GM18867 (cell line): ENCODE measurements around the gene ROBO1.

ENCODE experiments used
- ATAC-seq: cut with Tn5 transposase; IDR thresholded peaks from one replicate; pipeline ENCODE4 v1.9.1; 2021; ENCODE audit warnings: mild to moderate bottlenecking, moderate library complexity; ENCODE audit not compliant: unreplicated experiment

The ROBO1 gene

DNA sequence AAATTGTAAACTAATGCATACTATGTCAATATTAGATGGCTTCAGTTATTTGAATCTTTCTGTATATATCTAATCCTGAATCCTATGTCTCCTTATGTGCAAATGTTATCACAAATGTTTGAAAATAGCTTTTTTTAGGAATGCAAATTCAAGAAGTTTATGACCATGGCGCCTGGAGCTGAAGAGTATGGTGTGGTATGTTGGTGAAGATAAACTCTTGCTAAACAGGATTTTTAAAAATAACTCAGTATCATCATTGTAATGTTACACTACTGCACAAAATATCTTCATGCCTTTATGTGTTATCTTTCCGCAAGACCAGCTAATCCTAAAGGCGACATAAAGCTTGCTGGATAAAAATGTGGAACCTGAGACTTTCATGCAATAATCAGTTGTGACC is 382.6 kb downstream of the ROBO1 start:
- ATAC-seq, result no peak

DNA sequence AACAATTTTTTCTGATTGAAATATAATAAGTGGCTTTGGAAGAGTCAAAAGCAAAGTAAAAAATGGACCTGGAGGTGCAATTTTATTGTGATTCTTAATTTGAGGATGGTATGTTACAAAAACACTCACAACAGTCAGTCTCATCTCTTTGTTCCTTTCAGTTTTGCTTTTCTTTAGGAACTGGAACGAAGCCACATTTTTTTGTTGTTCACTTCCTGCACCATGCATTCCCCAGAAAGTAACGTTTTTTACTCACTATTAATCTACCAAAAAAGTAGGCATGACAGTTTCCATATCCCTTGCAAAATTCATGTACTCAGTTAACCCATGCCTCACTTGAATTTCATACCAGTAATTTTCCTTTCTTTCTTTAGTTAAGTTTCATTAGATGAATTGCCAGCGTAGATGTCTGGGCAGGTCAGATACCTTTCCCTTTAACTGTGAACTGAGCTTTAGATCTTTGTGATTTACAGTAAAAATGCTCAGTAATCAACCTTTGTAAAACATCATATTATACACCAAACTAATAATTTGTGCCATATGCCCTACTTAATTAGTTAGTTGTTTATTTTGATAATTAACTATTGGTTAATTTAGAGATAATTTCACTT is 384.3 kb downstream of the ROBO1 start:
- no peak for ATAC-seq

DNA sequence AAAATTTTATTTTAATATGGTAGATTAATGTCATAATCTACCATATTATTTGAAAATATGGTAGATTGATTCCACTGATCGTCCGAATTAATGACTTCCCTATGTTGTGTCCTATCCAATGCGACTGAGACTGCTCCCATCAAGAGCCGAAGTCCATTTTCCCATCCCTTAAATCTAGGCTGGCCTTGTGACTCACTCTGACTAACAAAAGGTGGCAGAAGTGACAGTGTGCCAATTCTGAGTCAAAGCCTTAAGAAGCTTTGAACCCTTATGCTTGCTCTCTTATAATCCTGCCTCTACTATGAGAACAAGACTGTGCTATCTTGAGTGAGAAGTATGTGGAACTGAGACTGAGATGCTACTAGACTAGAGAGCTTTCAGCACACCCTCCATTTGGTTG is 387.2 kb downstream of the ROBO1 start:
- no peak for ATAC-seq

DNA sequence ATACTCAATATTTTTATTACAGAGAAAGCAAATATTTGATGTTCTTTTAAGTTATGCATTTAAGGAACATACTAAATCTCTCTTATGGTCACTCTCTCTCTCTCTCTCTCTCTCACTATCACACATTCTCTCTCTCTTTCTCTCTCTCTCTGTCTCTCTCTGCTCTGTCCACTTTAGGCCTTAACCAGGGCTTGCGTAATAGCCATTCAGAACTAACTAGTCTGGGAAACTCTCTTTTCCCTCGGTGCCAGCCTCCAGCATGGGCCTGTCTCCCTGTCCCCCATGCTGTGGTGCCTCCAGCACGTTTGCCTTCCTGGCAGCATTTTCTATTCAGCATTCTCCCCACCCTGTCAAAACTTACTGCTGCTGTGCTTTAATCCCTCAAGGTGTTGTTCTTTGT is 389.7 kb downstream of the ROBO1 start:
- no peak for ATAC-seq

DNA sequence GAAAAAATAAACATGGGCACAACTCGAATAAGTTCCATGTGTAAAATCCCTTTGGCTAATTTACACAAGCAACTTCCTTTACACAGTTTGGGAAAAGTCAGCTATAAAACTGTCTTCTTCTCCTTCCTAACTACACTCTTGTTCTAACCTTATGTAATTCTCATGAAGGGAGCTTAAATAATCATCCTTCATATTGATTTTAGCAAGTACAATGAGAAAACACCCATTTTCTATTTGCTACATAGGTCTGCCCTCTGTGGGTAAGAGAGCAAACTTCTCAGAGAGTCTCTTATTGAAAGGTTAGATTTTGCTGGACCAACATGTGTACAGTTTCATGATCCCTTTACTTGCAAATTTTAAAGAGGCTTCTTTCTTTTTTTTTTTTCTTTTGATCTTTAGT is 398.5 kb downstream of the ROBO1 start:
- no peak for ATAC-seq

DNA sequence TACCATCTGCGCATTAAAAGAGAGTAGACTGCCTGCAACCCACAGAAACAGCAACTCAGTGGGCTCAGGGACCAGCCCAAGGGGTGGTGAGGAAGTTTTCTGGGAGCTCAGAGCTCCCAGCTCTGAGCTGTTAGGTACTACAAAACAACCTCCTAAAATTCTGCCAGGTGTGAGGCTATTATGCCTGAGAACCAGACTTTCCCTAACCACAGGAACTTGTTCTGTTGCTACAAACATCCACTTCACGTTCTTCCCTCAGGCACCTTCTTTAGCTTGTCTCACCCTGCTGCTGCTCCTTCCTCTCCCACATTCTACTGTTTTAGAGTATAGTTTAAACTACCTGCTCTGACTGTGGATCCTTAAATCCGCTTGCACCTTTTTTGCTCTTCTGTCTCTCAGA is 399.4 kb downstream of the ROBO1 start:
- ATAC-seq, result no peak

DNA sequence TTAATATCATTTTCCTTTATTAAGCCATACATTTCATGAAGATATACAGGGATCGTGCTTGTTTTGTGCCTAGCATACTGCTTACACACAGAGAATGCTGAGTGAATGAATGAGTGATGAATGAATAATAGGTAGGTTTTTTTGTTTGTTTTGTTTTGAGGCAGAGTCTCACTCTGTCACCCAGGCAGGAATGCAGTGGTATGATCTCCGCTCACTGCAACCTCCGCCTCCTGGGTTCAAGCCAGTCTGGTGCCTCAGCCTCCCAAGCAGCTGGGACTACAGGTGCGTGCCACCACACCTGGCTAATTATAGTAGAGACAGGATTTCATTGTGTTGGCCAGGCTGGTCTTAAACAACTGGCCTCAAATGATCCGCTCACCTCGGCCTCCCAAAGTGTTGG is 400.0 kb downstream of the ROBO1 start:
- no peak for ATAC-seq

DNA sequence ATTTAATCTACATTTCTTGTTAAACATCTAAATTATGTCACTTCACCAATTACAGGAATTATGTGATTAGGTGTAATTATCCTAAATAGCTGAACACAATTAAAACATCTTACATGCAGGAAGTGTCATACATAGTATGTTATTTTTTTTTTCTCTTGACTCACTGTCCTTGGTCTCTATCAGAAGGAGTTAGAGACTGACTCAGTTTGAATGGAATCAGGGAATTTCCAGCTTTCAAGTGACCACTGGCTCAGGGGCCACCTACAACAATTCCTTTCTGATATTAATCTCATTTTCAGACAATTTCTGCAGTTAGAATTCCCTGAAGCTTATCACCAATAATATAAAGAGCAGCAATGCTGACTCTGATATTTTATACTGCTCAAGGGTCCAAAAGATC is 400.7 kb downstream of the ROBO1 start:
- ATAC-seq, result no peak

DNA sequence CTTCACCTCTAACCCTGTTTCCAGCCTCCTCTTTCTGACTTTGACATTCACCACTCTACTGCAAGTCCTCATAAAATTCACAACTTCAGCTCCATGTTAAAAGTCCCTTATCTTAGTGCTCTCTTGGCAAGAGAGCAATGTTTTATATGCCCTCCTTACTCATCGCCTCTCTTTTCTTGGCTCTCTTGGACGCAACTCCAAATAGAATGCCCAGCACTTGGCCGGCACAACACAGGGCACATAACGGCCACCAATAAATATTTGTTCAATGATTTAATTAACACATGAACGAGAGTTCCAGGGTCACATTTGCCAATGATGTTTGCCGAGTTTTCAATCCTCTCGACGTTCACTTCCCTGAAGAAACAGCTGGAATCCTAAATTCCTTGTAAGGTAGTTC is 401.4 kb downstream of the ROBO1 start:
- ATAC-seq, result no peak

DNA sequence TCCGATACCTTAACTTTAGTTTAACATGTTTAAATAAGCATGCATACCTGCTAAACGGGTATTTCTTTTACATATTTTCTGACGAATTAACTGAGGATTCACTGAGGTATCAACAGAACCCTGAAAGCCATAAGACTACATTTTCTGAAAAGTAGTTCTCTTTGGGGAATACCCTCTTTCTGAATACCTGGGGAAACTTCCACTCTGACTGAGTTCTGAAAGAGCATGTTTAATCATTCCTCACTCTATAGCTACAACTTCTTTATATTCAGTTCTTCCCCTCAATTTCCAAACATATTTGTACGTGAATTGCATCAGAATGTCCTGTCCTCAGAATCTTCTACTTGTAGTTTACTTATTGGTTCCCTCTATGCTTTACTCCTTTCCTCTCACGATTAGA is 403.0 kb downstream of the ROBO1 start:
- ATAC-seq, result no peak

DNA sequence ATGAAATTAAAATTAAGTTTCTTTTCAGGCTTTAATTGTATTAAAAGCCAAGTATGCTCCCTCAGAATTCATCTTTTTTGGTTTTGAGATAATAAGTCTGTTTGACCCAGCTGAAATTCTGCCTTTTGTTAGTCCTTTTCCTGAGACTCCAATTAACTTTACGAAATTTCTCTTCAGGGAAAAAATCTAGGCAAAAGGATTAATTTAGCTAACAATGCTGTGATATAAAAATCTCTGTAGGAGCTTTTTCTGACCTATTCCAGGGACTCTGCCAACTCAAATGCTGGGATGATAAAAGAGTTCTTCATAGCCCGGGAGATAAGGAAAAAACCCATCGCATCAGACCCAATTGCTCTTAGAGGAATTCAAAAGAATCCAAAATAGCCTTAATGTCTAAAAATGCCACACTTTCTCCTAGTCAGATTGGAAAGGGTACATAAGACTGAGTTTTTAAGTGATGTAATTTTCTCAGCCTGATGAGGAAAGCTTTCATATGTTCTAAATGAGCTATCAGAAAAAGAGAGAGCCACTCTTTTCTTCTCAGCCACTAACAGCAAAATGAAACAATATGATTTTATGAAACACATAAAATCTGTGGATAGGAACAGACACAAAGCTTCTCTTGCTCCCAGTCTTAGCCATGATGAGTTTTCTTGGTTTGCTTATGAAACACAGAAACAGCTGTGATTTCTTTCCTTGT is 405.1 kb downstream of the ROBO1 start:
- ATAC-seq, result no peak

DNA sequence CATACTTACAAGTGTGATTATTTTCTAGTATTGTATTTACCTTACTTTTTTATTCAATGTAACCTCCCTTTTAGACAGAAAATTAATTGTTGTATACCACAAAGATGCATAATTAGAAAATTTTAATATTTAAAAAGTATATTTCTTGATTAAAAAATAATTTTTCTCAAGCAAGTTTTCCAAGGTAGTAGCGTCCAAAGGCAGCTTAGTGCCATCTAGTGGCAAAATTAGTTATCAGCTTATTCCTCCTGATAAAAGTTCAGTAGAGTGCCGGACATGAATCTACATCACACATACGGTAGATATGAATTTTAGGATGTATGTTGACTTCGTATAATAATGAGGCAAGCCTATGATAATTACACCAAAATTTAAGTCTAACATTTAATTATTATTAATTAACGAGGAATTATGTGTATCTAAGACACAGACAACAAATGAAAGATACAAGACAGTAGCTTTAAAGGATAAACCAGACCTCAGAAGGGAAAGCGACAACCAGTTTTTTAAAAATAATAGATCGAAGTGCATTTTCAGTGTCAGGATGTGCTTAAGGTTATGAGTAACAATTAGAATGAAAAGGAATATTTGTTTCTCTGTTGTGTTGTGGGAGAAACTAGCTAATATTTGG is 405.9 kb downstream of the ROBO1 start:
- peak; percentile 70 for ATAC-seq

DNA sequence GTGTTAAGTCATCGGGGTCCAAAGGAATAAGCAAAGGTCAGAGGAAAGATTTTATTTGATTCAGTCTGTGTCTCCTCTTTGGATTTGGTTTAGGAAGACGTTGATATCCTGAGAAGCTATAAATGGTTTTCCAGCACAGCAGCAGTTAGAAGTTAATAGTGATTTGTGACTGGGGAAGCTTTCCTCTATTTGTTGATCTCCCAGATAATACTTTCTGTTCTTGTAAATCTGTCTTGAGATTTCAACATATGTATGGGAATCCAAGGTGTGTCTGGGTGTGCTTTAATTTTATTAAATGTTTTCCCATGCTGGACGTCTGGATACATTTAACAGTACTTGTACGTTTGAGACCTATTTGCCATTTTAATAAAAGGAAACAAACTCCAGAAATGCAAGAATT is 409.5 kb downstream of the ROBO1 start:
- ATAC-seq, result no peak

DNA sequence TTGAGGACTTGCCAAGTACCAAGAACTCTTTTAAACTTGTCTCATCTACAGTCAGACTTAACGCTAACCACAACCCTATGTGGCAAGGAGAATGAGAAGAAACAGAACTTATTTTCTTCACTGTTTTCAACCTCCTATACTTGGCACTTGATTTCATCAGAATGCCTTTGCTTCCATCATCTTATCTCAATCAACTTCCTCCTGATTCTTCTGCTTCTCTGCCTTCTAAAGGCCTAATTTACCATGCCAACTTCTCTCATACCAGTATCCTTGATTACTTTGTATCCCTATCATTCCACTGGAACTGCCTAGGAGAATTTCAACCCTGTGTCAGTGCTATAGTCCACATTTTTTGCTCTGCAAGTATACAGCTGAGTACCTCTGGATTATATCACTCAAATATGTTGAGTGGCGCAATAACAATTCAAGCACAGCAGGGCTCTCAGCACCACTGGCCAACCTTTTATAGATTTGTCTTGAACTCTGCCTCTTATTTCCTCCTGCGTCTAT is 413.6 kb downstream of the ROBO1 start:
- no peak for ATAC-seq

DNA sequence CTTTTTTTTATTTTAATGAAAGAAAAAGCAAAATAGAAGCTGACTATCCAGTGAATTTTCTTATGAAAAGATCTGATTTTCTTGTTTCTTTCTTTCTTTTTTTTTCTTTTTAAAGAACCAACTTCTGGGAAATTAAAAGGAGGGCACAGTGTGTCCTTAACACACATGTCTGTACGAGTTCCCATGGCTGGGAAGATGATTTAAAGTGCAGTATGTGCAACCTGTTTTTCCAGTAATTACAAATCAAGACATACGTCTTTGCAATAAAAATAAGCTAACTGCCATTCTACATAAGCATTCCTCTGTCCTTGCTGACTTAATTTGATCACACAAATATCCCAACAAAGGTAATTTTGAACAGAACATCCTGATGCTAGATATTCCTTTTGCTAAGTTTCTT is 416.1 kb downstream of the ROBO1 start:
- no peak for ATAC-seq

DNA sequence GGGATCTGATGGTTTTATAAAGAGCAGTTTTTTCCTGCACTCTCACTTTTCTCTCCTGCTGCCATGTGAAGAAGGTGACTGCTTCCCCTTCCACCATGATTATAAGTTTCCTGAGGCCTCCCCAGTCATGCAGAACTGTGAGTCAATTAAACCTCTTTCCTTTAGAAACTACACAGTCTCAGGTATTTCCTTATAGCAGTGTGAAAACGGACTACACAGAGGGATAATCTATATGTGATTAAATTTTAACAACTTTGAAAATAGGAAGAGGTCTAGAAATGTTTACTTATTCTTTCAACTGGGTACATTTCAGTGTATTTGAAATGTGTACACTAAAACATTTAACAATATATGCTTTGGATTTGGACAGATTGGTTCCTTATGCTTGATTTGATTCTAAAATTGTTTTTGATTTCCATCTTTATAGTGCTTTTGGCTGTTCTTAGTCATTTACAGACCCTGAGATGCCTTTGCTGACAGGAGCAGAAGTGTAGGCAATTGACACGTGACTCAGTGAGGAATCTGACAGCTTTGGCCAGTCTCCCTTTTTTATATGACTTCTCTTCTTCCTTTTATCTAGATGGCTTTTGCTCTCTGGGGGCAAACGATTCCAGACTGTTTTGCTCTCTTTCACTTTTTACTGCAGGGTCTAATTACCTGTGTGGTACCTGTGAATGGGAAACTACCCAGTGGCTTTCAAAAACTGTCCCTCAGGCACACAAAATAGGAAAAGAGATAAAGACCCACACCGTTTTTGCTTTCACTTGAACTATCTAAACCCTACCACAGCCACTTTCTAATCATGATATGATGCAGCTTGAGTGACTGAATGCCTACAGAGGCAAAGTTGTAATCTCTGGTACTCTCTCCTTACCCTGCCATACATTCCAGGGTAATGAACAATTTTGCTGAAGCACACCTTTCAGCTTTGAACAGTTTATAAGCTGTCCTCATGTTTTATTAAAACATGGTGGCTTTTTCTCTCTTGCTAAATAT is 422.6 kb downstream of the ROBO1 start:
- ATAC-seq, result no peak

DNA sequence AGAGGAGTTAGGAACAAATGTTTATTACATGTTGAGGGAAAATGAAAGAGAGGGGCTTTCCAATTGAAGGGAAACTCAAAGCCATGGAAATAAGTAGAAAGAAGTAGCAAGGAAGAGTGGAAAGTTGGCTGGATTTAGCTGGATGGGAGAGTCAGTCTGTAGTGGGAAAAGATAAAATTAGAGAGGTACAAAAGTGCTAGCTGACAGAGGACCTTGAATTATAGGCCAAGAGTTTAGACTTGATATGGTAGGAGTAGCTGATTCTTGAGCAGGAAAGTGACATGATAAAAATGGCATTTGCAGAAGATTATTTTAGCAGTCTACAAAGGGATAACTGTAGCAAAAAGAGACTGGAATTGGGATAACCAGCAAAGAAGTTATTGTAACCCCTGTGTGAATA is 425.8 kb downstream of the ROBO1 start:
- no peak for ATAC-seq

DNA sequence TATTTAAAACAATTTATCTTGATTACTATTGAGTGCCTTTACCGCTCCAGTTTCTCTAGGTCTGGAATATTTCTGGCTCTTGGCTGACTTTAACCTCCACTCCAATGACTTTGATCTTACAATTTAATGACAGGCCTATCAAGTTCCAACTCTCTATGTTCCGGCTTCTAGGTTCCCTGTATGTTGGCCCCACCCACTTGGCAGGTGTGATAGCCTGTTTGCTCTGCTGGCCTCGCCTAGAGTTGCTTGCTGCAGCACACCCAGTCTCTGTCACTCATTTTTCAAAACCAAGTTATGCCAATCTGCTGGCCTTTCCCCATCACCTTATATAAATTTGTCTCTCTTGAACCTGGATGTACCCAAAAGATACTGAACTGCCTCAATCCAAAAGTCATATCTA is 428.0 kb downstream of the ROBO1 start:
- ATAC-seq, result no peak

DNA sequence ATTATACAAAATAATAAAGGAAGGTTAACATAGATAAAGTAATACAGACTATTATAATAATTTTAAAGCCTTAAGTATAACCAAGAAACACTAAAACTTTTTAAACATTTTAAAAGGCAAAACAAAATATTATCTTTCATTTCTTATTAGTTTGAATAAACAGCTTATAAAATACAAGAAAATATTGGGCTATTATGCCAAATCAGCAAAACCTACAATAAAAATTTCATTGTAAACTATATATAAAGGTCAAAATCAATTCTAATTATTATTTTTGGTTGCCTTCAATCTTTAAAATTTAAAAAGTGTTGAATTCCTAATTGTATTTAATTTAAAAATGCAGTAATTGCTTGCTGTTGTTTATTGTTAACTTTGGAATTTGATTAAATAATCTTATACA is 430.0 kb downstream of the ROBO1 start:
- no peak for ATAC-seq

DNA sequence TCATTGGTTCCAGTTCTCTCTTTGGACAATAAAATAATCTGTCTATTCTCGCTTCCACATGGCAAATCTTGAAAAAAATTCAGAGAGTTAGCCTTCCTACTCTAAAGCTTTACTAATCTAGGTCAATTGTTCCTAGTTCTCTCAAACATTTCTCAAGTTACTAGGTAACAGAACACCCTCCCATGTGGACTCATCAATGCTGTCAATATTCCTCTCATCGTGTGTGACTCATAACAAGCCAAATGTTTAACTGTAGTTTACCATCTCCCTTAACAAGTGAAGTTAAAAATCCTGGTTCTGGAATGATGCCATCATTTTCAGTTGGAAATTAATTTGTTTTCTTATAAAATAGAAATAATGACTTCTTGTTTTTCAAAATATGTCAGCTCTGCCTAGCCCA is 438.6 kb downstream of the ROBO1 start:
- no peak for ATAC-seq

DNA sequence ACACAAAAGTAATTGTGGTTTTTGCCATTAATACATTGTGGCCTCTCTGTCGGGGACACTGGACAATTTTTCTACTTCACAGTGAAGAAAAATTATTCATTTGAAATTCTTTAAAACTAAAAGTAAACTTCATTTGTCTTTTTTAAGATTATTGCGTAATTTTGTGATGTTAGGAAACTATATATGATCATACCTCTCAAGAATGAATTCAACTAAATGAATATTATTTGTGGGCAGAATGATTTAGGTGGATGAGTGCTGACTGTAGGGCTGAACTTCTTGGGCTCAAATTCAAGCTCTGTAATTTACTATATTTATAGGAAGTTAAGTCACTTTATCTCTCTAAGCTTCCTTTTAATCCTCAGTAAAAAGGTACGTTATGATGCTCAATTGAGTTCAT is 441.2 kb downstream of the ROBO1 start:
- ATAC-seq, result no peak
